Limb (tissue), 2 donors: ENCODE results near the gene TMEM63A.
"Not testable (repeated sequence)": the region's sequence is repeated elsewhere in the genome, so short reads cannot be mapped to it uniquely, and the experiment has no call there.

Experiments used
- DNase-seq, 2 donors: peaks; one replicate each; pipeline ENCODE4 v3.0.0-alpha.2; 2016; ENCODE audit errors: extremely low spot score in 2 of 2

Gene TMEM63A

DNA sequence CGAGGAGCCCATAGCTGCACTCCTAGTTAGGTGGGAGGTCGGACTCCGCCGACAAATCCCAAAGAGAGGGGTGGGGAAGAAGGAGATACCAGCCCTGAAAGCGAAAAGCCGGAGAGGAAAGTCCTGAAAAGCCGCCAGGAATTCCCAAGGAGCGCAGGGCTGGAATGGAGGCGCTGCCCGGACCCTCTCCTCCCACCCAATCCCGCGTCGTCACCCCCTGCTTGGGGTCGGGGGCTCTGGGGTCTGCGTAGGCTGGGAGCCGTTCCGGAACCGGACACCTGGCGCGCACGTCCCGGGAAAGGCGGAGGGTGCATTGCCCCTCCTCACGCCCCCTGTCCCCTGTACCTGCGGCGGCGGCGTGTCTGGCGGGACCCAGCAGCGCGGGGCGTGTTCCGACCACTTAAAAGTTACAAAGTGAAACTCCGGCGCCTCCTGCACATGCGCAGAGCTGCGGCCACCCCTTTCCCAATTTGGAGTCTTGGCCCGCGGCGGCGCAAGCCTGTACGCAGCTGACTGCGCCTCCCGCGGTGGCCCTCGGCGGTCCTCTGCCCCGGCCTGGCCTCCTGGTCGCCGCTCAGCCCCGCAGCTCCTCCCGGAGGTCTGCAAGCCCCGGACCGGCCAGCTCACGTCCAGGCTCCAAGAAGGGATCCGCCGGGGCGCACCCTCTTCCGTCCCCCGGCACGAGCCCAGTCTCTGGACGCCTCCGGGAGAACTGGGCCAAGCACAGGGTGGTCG lies at the start of gene TMEM63A:
TMEM63A (minus strand) TSS at position 422 of the 735 bp plus-strand sequence. CDS start 4,800 bp downstream, outside the sequence.
- DNase-seq = peak; percentile 87 to 91

DNA sequence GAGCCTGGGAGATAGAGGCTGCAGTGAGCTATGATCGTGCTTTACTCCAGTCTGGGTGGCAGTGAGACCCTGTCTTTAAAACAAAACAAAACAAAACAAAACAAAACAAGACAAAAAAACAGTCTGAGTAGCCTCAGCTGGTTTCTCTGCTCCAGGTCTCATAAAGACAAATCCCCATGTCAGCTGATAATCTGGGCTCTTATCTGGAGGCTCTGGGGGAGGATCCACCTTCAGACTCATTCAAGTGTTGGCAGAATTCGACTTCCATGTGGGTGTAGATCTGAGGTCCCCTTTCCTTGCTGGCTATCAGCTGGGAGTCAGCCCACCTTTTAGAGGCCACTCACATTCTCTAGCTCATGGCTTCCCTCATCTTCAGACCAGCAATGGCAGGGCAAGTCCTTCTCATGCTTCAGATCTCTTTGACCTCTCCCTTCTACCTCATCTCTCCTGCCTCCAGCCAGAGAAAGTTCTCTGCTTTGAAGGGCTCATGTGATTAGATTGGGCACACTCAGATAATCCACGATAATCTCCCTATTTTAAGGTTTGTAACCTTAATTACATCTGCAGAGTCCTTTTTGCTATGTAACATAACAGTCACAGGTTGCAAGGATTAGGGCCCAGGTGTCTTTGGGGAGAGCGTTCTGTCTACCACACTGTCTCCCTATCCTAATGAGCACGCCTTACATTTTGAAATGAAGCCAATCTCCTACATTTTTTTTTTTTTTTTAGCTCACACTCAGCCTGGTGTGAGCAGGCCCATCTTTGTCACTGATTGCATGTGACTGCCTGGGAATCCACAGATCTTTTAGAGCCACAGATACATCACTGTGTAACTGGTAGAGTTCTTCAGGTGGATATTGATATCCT lies 49.3 kb upstream of the TMEM63A start:
- no peak for DNase-seq

DNA sequence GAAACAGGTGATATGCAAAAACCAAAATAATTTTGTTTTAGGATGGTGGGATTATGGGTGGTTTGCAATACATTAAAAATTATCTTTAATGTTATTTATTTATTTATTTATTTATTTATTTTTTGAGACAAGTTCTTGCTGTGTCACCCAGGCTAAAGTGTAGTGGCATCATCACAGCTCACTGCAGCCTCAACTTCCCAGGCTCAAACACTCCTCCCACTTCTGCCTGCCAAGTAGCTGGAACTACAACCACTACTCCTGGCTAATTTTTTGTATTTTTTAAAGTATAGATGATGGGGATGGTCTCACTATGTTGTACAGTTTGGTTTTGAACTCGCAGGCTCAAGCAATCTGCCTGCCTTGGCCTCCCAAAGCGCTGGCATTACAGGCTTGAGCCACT lies 48.4 kb upstream of the TMEM63A start:
- DNase-seq = no peak

DNA sequence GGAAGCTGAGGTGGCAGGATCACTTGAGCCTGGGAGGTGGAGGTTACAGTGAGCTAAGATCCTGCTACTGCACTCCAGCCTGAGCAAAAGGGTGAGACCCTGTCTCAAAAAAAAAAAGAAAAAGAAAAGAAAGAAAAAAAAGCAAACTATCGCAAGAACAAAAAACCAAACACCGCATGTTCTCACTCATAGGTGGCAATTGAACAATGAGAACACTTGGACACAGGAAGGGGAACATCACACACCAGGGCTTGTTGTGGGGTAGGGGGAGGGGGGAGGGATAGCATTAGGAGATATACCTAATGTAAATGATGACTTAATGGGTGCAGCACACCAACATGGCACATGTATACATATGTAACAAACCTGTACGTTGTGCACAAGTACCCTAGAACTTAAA lies 47.3 kb upstream of the TMEM63A start:
- DNase-seq = not testable (repeated sequence)

DNA sequence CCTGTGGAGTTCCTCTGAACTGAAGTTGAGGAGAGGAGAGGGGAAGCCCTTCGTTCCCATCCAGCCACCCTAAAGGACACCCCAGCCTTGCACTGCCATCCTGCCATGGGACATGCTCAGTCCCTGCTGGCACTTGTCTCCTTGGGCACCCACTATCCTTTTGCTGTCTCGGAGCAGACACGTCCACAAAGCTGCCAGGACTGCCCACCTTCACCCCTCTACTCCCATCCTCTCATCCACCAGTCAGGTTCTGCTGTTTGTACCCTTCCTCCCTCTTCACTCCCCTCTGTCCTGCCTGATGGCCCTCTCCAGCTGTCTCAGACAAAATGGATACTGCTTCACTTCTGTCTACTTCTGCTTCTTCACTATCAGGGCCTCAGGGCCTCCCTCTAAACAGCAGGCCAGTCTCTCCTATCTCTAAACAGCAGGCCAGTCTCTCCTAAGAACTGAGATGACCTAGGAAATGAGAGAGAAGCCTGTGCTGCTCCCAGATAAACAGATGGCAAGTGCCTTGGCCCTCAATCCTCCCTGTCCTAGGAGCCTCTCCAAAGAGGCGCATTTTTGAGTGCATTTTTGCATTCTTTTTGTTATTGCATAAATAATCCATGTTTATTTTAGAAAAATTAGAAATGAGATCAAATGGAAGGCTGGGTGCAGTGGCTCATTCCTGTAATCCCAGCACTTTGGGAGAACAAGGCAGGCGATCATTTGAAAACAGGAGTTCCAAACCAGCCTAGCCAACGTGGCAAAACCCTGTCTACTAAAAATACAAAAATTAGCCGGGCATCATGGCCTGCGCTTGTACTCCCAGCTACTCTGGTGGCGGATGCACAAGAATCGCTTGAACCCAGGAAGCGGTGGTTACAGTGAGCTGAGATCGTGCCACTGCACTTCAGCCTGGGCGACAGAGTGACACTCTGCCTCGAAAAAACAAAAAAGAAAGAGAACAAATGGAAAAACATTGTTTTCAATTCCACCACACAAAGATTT lies 46.3 kb upstream of the TMEM63A start:
- no peak for DNase-seq

DNA sequence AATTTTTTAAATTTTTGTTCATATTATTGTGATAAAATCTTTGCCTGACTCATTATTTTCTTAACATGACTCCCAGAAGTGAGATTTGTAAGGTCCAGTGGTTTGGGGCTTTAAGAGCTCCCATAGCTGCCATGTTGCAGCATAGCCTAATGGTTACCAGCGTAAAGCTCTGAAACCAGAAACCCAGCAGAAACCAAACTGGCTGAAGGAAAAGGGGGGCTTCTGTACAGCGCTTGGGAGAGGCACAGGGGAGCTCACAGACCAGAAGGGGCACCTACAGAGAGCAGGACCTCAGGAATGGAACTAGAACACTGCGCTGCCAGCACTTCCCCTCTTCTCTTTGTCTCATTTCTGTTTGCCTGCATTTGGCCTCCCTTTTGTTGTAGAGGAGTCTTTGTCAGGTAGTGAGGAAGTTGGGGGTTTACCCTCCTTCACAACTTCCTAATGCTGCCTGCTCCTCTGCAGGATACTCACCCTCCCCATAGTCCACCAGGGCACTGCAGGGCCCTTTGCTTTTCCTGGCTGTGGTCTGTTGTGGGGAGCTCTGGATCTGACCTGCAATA lies 44.5 kb upstream of the TMEM63A start:
- no peak for DNase-seq

DNA sequence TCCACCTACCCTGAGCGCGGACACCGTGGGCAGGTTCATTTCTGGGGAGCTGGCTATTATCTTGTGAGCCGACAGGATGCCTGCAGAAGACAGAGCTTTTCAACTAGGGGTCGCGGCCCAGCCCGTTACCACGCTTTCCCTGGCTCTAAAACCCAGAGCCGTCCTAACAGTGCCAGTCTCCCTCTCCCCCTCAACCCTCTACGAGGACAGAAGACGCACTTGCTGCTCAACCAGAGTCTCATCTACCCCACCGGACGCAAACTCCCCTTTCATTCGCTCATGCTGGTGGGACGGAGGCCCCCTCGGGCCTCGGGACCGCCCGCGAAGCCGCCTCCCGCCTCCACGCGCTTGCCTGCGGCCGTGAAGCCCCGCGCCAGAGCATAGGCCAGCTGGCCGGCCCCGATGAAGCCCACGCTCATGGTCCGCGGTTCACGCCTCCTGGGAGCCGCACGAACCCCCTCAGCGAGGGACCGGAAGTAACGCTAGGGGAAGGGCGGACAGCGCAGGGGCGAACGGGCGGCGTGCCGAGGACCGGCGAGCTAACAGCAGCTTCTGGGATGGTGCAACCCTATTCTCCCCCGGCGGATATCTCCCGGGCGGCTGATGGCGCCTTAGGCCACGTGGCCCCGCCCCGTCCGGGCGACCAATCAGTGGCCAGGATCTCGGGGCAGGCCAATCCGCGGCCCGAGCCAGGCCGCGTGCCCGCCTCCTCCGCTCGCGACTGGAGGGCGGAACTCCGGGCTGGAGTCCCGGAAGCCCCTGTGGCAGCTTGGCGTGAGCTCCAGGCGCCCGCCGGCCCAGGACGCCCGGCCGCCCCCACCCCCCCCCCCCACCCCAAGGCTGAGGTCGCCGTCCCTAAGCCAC lies 41.7 kb upstream of the TMEM63A start, which contains the start of gene PYCR2:
PYCR2 (minus strand) TSS at position 559 of the 864 bp plus-strand sequence; CDS start at position 419, 140 bp downstream.
- DNase-seq = peak; percentile 93 to 96

DNA sequence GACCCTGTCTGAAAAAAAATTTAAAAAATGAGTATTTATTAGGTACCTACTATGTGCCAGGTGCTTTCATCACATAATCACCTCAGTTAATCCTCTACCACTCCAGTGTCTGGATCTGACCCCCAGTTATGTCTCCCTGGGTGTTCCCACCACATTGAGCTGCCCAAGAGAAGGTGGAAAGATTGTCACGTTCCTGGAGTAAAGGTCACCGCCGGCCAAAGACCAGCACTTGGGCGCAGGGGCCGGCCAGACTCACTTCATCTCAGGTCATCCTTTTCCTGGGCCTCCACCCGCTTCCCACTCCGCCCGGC lies 41.2 kb upstream of the TMEM63A start:
- DNase-seq = no peak

DNA sequence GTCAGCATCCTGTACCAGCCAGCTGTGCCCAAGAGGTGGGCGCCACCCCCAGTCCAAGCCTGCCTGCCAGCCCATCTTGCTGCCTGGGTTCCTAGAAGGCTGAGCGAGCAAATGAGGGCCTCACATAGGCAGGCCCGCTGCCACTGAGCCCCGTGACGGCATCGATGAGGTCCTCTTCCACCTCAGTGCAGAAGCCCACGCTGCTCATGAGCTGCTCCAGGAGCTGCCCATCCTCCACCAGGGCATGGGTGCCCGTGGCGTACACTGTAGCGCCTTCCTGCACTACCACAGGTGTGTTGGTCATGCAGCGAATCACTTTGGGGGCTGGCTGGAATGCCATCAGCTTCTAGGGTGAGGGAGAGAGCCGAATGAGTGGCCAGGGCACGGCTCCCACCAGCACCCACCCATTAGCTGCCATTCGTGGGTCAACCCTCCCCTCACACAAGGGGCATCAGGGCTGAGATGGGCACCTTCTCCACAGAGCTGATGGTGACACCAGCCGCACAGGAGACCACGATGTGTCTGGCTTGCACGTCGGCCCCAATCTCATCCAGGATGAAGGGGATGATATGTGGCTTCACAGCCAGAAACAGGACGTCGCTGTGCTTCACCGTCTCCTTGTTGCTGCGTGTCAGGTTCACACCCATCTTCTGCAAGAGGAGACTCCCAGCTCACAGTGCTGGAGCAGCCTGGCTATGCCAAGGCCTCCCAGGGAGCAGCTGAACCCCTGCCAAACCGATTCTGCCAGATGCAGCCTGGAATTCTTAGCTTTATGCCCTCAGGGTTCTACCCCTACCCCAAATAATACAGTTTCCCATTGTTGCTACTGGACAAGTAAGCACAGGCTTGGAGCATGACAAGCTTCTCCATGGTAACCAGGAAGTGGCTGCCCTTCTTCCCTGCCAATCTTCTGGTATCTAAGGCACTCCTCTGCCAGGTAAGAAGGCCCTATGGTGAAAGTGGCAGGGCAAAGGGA lies 39.8 kb upstream of the TMEM63A start:
- no peak for DNase-seq

DNA sequence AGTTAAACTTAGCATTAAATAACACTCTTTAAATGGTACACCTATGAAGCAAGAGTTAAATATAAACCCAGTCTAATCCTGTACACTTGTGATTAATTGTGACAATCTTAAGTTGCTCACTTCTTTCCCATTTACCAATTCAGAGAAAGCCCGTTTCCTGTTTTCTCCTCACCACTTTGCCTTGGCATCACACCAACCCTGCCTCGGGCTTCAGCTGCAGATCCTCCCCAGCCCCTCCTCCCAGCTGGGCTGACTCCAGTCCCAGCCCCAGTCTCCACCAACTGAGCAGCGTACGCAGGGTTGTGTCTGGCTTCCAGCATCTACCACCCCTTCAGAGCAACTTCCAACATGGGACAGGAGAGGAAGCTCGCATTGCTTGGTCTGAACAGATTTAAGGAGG lies 37.7 kb upstream of the TMEM63A start:
- DNase-seq = no peak

DNA sequence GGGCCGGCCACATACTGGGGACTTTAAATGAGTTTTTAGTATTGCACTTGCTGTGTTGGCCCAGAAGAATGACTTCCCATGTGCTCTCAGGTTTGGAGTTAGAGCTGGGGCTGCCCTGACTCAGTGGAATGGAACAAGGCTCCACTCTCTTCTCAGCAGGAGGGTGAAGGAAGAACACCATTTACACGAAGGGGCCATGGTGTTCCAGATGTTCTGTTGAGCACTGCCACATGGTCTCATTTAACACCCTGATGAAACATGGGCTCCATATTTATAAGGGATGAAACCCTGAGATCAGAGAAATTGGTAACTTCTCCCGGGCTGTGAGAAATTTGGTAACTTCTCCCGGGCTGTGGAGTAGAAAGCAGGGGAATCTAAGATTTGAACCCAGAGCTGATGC lies 36.1 kb upstream of the TMEM63A start:
- no peak for DNase-seq

DNA sequence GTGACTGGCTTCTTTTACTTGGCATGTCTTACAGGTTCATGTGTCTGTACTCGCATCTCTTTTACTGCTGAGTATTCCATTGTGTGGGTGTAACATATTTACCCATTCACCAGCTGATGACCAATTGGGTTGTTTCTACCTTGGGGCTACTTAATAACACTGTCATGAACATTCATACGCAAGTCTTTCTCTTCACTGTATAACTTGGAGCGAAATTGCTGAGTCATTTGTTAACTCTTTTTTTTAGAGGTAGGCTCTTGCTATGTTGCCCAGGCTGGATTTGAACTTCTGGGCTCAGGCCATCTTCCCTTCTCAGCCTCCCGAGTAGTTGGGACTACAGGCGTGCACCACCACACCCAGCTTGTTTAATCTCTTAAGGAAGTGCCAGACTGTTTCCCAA lies 35.4 kb upstream of the TMEM63A start:
- no peak for DNase-seq

DNA sequence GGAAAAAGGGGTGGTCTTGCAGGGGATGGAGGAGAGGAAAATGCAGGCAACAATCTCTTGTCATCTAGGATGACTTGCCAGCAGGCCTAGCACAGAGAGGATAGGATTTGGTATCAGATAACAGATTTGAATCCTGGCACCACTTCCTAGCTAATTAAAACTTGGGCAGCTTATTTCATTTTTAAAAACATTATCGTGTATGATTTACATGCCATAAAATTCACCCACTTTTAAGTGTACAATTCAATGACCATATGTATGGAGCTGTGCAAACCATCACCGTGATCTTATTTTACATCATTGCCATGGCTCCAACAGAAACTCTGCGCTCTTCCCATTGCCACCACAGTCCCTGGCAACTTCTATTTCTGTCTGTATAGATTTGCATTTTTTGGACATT lies 34.9 kb upstream of the TMEM63A start:
- DNase-seq = no peak

DNA sequence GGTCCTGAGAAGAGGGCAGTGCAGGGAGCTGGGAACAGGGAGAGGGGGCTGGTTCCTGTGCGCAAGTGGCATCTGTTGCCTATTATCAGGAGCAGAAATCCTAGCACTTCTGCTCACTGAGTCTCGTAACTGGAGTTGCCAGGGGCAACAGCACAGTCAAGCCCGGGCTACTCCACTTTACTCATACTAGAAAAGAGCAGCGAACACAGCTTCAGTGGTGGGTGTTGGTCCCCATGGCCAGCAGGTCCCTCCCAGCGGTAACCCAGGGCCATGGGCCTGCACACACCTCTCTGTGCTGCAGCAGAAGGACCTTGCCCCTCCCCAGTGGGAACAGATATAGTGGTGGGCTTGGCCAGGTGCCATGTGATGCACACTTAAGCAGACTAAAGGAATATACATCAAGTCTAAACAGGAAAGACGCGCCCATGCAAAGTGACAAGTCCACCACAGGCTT lies 33.4 kb upstream of the TMEM63A start:
- DNase-seq = peak in 1 of 2 donors; percentile 41

DNA sequence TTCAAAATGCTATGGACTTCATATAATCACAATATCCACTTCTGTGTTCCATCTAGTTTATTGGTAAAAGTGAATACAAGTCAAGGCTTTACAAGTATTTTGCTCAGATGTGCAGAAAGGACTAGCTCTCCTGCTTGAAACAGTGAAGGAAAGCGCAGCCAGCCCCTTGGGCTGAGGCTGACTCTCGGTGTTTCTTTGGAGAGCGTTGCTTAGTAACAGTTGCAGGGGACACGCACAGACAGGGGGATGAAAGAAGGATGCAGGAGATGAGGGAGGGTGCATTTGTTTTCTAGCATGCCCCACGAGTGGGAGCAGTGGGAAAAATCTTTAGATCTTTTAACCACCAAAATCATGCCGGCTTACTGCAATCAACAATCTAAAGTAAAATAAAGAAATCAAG lies 32.8 kb upstream of the TMEM63A start:
- DNase-seq = no peak

DNA sequence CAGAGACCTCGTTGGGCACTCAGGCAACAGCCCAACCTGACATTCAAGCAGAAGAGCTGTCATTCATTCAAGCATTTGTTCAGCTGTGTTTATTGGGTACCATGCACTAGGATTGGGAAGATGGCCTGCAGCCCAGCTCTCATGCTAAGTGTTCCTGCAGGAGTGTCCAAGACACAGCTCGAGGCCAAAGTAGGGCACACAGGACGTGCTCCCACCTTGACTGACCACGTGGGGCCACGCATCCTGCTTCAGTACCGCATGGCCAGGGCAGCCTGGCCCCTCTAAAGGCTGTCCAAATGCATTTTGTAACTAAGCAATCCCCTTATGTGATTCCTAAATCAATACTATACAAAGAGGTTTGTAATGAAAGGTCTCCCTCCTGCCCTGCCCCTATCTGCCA lies 32.2 kb upstream of the TMEM63A start:
- no peak for DNase-seq

DNA sequence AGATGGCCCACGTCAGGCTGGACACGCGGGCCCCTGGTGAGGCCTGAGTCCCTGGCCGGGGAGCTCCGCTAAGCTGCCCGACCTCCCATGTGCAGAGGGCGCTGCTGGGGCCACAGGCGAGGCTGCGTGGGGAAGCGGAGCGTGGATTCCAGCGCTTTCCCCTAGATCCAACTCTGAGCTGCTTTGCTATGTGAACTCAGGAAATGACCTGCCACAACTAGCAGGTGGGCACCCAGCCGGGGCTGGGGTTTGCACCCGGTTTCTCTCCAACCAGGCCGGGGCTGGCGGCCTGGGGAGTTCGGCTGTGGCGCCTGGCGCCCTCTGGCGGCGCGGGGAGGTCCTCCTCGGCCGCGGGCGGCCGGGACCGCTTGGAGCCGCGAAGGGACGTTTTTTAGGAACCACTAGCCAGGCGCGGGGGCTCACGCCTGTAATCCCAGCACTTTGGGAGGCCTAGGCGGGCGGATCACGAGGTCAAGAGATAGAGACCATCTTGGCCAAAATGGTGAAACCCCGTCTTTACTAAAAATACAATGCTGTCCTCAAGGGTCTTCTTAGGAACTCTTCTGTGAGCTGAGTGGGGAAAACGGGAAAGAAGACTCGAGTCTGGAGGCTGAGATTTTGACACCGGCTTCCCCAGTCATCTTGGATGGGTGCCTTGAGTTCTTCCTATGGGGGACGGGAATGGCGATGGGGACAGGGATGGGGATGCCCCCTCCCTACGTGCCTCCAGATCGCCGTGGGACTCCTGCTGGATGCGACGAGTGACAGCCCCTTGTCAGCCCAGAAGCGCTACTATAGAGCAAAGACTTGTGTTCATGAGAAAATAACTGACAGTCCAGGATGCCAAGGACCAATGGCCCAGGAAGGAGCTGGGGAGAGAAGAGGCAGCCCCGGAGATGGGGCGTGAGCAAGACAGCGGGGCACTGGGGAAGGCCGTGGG lies 29.3 kb upstream of the TMEM63A start:
- DNase-seq = peak; percentile 27 to 83

DNA sequence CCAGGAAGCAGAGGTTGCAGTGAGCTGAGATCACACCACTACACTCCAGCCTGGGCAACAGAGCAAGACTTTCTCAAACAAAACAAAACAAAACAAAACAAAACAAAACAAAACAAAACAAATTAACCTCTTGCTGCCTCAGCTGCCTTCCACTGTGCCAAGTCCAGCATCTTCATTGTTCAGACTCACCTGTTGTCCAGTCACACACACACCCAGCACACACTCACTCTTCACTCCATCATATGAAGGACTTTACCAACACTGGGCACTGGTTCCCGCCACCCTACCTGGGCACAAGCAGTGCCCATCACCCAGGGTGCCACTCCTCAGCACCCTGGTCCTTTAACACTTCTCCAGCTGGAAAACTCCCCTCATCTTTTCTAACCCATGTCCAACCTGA lies 27.3 kb upstream of the TMEM63A start:
- DNase-seq = no peak
